ENCODE data around the gene MYO3A.

MYO3A gene

DNA sequence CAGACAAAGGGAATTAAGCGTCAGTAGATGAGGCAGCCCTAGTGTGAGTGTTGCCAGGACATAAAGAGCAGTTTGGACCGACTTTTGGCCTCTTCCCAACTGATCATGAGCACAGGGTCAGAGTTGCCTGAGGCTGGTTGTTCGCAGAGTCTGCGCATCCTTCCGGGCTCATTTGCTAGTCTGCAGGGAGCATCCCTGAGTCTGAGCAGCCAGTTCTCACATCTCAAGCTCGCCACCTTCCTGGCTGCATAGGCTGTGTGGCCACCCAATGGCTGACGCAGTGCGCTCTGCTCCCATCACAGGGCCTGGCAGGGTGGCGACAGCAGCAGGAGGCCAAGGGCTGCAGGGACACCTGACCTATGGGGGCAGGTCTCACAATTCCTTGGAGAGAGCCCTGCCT lies 287.5 kb downstream of the MYO3A start:
- H3K4me2 ChIP-seq (ENCODE audit: low read depth, low read length), result no peak overlapping the region
- no peaks in the 10 kb centered on the region for H3K27me3 ChIP-seq (replicated peaks; ENCODE audit: insufficient read depth, low read length)
- TF ChIP-seq EZH2phosphoT487 (IDR thresholded peaks at IDR 0.05; ENCODE audit: low read length) (no peak), EZH2 (optimal IDR thresholded peaks at IDR 0.05; ENCODE audit: low read depth, low read length) (no peak)
- TF ChIP-seq, protein P1, sequence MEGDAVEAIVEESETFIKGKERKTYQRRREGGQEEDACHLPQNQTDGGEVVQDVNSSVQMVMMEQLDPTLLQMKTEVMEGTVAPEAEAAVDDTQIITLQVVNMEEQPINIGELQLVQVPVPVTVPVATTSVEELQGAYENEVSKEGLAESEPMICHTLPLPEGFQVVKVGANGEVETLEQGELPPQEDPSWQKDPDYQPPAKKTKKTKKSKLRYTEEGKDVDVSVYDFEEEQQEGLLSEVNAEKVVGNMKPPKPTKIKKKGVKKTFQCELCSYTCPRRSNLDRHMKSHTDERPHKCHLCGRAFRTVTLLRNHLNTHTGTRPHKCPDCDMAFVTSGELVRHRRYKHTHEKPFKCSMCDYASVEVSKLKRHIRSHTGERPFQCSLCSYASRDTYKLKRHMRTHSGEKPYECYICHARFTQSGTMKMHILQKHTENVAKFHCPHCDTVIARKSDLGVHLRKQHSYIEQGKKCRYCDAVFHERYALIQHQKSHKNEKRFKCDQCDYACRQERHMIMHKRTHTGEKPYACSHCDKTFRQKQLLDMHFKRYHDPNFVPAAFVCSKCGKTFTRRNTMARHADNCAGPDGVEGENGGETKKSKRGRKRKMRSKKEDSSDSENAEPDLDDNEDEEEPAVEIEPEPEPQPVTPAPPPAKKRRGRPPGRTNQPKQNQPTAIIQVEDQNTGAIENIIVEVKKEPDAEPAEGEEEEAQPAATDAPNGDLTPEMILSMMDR (IDR thresholded peaks at IDR 0.05; ENCODE audit: low read length), result no peak
- H3F3A ChIP-seq (ENCODE audit: insufficient read depth, low read length), result no peaks in the 10 kb centered on the region
- no peak overlapping the region for H3K27ac ChIP-seq (ENCODE audit: low read length)
- DNase-seq, result no peak
- H3K36me3 ChIP-seq (replicated peaks; ENCODE audit: insufficient read depth, low read length), result no peaks in the 10 kb centered on the region
- H3K9ac ChIP-seq (ENCODE audit: low read length), result no peak overlapping the region
- H2AFZ ChIP-seq (ENCODE audit: low read length), result no peak overlapping the region
- H3K4me1 ChIP-seq (ENCODE audit: low read length), result no peaks in the 10 kb centered on the region
- no peaks in the 10 kb centered on the region for H4K20me1 ChIP-seq (ENCODE audit: insufficient read depth, low read length)
- no peak overlapping the region for H3K4me3 ChIP-seq (ENCODE audit: low read length)
- H3K9me3 ChIP-seq (replicated peaks; ENCODE audit: insufficient read depth, low read length), result no peaks in the 10 kb centered on the region
- no peaks in the 10 kb centered on the region for H3K79me2 ChIP-seq (ENCODE audit: low read length)
- H3K9me2 ChIP-seq (replicated peaks; ENCODE audit: insufficient read depth, low read length), result no peaks in the 10 kb centered on the region

GRCh38 chr10:26222563-26222962 lies 288.5 kb downstream of the MYO3A start:
- H3K27me3 ChIP-seq (replicated peaks; ENCODE audit: insufficient read depth, low read length), result no peaks in the 10 kb centered on the region
- H3K27ac ChIP-seq (ENCODE audit: low read length), result no peak overlapping the region
- H3K4me1 ChIP-seq (ENCODE audit: low read length), result no peaks in the 10 kb centered on the region
- TF ChIP-seq EZH2 (optimal IDR thresholded peaks at IDR 0.05; ENCODE audit: low read depth, low read length), result no peak
- H2AFZ ChIP-seq (ENCODE audit: low read length), result no peak overlapping the region
- no peak overlapping the region for H3K9ac ChIP-seq (ENCODE audit: low read length)
- H3K4me3 ChIP-seq (ENCODE audit: low read length), result no peak overlapping the region
- no peak overlapping the region for H3K4me2 ChIP-seq (ENCODE audit: low read depth, low read length)
- no peaks in the 10 kb centered on the region for H3K9me3 ChIP-seq (replicated peaks; ENCODE audit: insufficient read depth, low read length)
- no peaks in the 10 kb centered on the region for H3K79me2 ChIP-seq (ENCODE audit: low read length)
- no peaks in the 10 kb centered on the region for H3F3A ChIP-seq (ENCODE audit: insufficient read depth, low read length)
- no peak for DNase-seq
- H4K20me1 ChIP-seq (ENCODE audit: insufficient read depth, low read length), result no peaks in the 10 kb centered on the region
- no peaks in the 10 kb centered on the region for H3K9me2 ChIP-seq (replicated peaks; ENCODE audit: insufficient read depth, low read length)
- no peaks in the 10 kb centered on the region for H3K36me3 ChIP-seq (replicated peaks; ENCODE audit: insufficient read depth, low read length)

DNA sequence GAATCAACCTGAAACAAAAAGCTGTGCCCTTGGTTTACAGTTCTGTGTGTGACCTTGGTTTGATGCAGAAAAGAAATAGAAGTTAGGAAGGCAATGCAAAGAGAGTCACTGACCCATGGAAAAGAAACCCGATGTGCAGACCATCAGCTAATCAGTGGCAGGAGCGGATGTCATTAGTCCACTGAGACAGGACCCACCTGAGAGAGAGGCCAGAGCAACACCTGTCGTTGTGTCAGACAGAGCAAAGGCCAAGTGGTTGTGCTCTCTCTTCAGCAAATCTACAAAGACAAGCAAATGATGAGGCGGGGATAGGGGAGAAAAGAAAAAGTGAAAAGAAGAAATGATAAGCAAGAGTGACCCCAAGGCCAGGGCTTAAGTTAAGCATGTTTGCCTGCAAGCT lies 291.3 kb downstream of the MYO3A start:
- H2AFZ ChIP-seq (ENCODE audit: low read length), result no peak overlapping the region
- H3F3A ChIP-seq (ENCODE audit: insufficient read depth, low read length), result no peaks in the 10 kb centered on the region
- no peaks in the 10 kb centered on the region for H3K9me2 ChIP-seq (replicated peaks; ENCODE audit: insufficient read depth, low read length)
- no peak for DNase-seq
- H3K4me1 ChIP-seq (ENCODE audit: low read length), result no peaks in the 10 kb centered on the region
- H3K4me2 ChIP-seq (ENCODE audit: low read depth, low read length), result no peak overlapping the region
- no peaks in the 10 kb centered on the region for H4K20me1 ChIP-seq (ENCODE audit: insufficient read depth, low read length)
- H3K79me2 ChIP-seq (ENCODE audit: low read length), result no peaks in the 10 kb centered on the region
- TF ChIP-seq, protein P1 (IDR thresholded peaks at IDR 0.05; ENCODE audit: low read length), result no peak
- TF ChIP-seq EZH2phosphoT487 (IDR thresholded peaks at IDR 0.05; ENCODE audit: low read length) (no peak), EZH2 (optimal IDR thresholded peaks at IDR 0.05; ENCODE audit: low read depth, low read length) (no peak)
- H3K9ac ChIP-seq (ENCODE audit: low read length), result no peak overlapping the region
- H3K27me3 ChIP-seq (replicated peaks; ENCODE audit: insufficient read depth, low read length), result no peaks in the 10 kb centered on the region
- no peak overlapping the region for H3K27ac ChIP-seq (ENCODE audit: low read length)
- no peak overlapping the region for H3K4me3 ChIP-seq (ENCODE audit: low read length)
- H3K36me3 ChIP-seq (replicated peaks; ENCODE audit: insufficient read depth, low read length), result no peaks in the 10 kb centered on the region
- no peaks in the 10 kb centered on the region for H3K9me3 ChIP-seq (replicated peaks; ENCODE audit: insufficient read depth, low read length)

DNA sequence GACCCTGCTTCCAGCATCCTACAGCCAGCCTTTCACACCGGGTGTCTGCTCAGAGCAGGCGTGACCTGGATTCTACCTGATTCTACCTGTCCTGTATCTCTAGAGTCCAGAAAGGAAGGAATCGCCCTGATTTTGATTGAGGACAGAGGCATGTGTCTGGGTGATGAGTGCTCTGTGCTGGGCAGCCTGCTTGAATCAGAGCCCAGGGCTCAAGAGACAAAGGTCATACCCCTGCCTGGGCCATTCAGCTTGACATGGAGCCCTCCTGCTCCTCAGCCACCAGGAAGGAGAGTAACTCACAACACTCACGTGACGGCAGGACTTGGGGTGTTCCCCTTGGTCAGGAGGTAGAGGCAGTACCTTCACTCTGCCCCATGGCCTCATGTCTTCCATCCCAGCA lies 293.8 kb downstream of the MYO3A start:
- Histone ChIP-seq H3K27ac (ENCODE audit: low read length) (no peak overlapping the region), H3K9me3 (replicated peaks; ENCODE audit: insufficient read depth, low read length) (no peaks in the 10 kb centered on the region), H3F3A (ENCODE audit: insufficient read depth, low read length) (no peaks in the 10 kb centered on the region), H3K9ac (ENCODE audit: low read length) (no peak overlapping the region), H3K9me2 (replicated peaks; ENCODE audit: insufficient read depth, low read length) (no peaks in the 10 kb centered on the region), H3K4me2 (ENCODE audit: low read depth, low read length) (no peak overlapping the region), H3K79me2 (ENCODE audit: low read length) (no peaks in the 10 kb centered on the region), H4K20me1 (ENCODE audit: insufficient read depth, low read length) (no peaks in the 10 kb centered on the region), H3K4me1 (ENCODE audit: low read length) (no peaks in the 10 kb centered on the region), H2AFZ (ENCODE audit: low read length) (no peak overlapping the region), H3K4me3 (ENCODE audit: low read length) (no peak overlapping the region), H3K27me3 (replicated peaks; ENCODE audit: insufficient read depth, low read length) (no peaks in the 10 kb centered on the region), H3K36me3 (replicated peaks; ENCODE audit: insufficient read depth, low read length) (no peaks in the 10 kb centered on the region)
- no peak for DNase-seq
- no peak for TF ChIP-seq EZH2 (optimal IDR thresholded peaks at IDR 0.05; ENCODE audit: low read depth, low read length)
- TF ChIP-seq EZH2phosphoT487 (IDR thresholded peaks at IDR 0.05; ENCODE audit: low read length), result no peak
- TF ChIP-seq, protein P1 (IDR thresholded peaks at IDR 0.05; ENCODE audit: low read length), result no peak

All from MM.1S (cell line).